Adipocyte (in vitro differentiated cells): ENCODE results near the gene MB21D2.

Experiments
- DNase-seq: peaks from one replicate; pipeline ENCODE4 v3.0.0-alpha.2; 2015; ENCODE audit warnings: low read depth
- H3K27me3 ChIP-seq: replicated peaks from 2 replicates; pipeline ENCODE4 v1.7.0; 2013; ENCODE audit warnings: mild to moderate bottlenecking, low read length, moderate library complexity; ENCODE audit not compliant: control insufficient read depth, insufficient read depth
- H3K36me3 ChIP-seq: 2 replicates; pipeline ENCODE4 v1.7.0; 2013; ENCODE audit warnings: low read length, mild to moderate bottlenecking, moderate library complexity; ENCODE audit not compliant: control insufficient read depth, insufficient read depth, severe bottlenecking
- H3K4me1 ChIP-seq: 2 replicates; pipeline ENCODE4 v1.7.0; 2013; ENCODE audit warnings: mild to moderate bottlenecking, low read length, moderate library complexity; ENCODE audit not compliant: control insufficient read depth, insufficient read depth
- H3K4me3 ChIP-seq: 2 replicates; pipeline ENCODE4 v1.7.0; 2013; ENCODE audit warnings: mild to moderate bottlenecking, low read length, moderate library complexity
- H3K9ac ChIP-seq: 2 replicates; pipeline ENCODE4 v1.7.0; 2013; ENCODE audit warnings: mild to moderate bottlenecking, low read length, moderate library complexity
- H3K9me3 ChIP-seq: 2 replicates; pipeline ENCODE4 v1.7.0; 2013; ENCODE audit warnings: mild to moderate bottlenecking, low read length, moderate library complexity; ENCODE audit not compliant: control insufficient read depth

MB21D2 gene

DNA sequence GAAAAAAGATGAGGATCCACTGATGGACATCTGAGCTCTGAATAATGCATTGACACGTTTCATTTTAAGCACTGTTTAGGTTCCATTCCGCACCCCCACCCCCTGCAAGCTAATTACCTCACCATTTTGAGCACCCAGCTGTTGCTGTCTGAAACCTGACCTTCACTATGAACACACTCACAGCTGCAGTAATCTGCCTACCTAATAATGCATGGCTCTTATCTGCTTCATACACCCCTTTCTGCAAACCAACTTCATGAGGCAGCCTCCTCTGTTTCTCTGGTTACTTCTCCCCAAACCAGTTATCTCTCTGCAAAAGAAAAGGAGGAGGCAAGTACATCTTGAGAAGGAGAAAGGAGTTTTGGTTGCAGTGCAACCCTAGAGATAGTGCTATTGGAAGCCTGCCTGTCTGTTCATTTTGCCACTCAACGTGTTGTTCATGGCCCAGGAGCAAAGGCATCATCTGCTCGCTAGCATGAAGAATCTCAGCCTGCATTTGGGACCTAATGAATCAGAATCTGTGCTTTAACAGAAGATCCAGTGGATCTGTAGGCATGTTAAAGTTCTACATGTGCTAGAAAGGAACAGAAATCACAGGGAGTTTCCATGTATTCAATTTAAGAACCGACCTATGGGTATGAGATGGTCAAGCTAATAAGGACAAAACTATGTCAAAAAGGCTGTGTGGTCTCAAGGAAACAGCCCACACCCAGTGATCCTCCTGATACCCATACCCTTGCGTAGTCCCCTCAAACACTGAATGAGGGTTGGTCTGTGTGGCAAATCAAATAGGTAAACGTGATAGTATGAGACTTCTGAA, 87.2 kb downstream of the MB21D2 start:
- no peaks in the 10 kb centered on the region for H3K27me3 ChIP-seq
- no peaks in the 10 kb centered on the region for H3K9me3 ChIP-seq
- no peak overlapping the region for H3K9ac ChIP-seq
- H3K36me3 ChIP-seq, result no peaks in the 10 kb centered on the region
- DNase-seq, result no peak
- H3K4me3 ChIP-seq, result peak overlapping the region; percentile 11
- peaks cover 47% of the 10 kb centered on the region for H3K4me1 ChIP-seq

DNA sequence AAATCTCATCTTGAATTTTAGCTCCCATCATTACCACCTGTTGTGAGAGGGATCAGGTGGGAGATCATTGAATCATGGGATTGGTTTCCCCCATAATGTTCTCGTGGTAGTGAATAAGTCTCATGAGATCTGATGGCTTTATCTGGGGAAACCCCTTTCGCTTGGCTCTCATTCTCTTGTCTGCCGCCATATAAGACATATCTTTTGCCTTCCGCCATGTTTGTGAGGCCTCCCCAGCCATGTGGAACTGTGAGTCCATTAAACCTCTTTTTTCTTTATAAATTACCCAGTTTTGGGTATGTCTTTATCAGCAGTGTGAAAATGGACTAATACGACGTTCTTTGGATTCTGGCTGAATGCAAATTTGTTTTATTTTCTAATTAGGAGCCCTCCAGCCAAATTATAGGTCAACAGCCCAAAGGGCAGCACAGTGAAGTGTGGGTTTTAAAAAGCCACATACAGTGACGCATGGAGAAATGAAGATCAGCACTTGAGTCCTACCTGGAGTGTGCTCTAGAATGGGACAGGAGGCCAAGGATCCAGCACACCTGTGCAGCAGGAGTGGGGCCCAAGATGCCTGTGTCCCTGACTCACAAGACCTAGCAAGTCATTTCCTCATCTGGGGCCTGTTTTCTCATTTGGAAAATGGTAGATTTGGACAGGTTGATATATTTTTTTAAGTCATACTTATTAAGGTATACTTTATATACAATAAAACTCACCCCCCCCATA, 89.6 kb downstream of the MB21D2 start:
- Histone ChIP-seq H3K9ac (no peak overlapping the region), H3K4me1 (peaks cover 37% of the 10 kb centered on the region), H3K27me3 (no peaks in the 10 kb centered on the region), H3K36me3 (no peaks in the 10 kb centered on the region), H3K9me3 (no peaks in the 10 kb centered on the region), H3K4me3 (no peak overlapping the region)
- no peak for DNase-seq

DNA sequence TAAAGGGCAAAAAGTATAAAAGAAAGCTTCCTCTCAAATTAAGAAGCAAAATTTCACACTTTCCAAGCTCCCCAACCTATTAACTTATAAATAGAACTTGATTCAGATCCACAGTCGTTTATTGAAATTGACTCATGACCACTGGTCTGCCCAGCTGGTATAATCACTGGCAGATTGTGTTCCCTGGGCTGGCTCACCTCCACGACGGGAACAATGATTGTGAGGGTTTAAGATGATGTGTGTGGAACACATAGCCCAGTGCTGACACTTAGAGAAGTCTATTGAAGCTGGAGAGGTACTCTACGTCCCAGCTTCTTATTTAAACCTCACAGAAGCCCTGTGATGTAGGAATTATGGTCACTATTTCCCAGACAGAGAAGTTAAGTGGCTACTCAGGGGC, 90.4 kb downstream of the MB21D2 start:
- Histone ChIP-seq H3K4me3 (no peak overlapping the region), H3K4me1 (peaks cover 30% of the 10 kb centered on the region), H3K27me3 (no peaks in the 10 kb centered on the region), H3K36me3 (no peaks in the 10 kb centered on the region), H3K9ac (no peak overlapping the region), H3K9me3 (no peaks in the 10 kb centered on the region)
- no peak for DNase-seq

DNA sequence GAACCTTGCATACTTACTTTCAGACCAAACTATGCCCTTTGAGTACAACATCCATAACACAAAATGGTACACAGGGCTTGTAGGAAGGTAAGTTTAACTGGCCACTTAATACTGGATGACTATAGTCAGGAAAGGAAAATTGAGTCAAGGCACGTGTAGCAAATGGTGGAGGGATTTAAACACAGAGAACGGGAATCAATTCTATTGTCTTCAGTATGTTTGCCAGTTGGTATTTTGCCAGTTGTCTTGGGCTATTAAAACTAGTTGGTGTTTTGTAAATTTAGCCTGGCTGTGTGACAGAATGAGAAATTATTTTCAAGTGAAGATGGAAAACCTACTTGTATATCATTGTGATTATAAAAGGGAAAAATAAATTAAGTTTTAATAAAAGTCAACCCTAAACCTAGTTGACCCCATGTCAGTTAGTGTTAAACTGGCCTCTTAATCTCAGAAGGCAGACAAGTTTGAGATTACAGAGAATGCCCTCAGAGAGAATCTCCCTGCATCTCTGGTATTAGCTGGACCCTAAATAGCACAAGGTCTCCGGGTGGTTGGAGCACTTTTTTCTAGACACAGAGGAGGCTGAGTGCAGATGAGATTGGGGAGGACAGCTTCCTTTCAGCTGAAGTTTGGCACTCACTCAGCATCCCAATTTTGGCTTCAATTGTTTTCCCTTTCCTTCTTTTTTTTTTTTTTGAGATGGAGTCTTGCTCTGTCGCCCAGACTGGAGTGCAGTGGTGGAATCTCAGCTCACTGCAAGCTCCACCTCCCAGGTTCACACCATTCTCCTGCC, 91.2 kb downstream of the MB21D2 start:
- Histone ChIP-seq H3K9ac (no peak overlapping the region), H3K4me3 (no peak overlapping the region), H3K4me1 (peaks cover 23% of the 10 kb centered on the region), H3K36me3 (no peaks in the 10 kb centered on the region), H3K9me3 (no peaks in the 10 kb centered on the region), H3K27me3 (no peaks in the 10 kb centered on the region)
- no peak for DNase-seq

DNA sequence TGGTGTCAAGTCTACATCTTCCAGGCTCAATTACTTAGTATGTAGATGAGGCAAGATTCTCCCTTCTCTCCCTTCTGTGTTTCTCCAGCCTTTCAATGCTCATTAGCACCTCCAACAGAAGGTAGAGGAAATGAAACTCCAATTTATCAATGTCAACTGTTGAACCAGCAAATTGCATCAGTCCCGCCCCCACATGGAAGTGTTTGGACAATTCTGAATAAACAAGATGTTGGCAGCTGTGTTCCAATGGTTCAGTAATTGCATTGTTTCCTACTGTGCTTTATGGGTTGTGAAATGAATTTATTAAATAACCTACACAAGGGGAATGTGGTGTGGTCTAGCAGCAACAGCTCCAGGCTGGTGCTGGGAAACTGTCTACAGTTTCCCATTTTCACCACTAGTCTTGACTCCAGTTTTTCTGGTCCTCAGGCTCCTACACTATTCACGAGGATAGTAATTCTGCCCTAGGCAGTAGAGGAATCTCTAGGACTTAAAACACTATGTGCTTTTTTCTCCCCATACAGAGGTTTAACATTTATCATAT, 91.9 kb downstream of the MB21D2 start:
- H3K9me3 ChIP-seq, result no peaks in the 10 kb centered on the region
- H3K36me3 ChIP-seq, result no peaks in the 10 kb centered on the region
- no peak overlapping the region for H3K9ac ChIP-seq
- H3K4me1 ChIP-seq, result peaks cover 16% of the 10 kb centered on the region
- no peak overlapping the region for H3K4me3 ChIP-seq
- no peaks in the 10 kb centered on the region for H3K27me3 ChIP-seq
- DNase-seq, result peak; percentile 18

DNA sequence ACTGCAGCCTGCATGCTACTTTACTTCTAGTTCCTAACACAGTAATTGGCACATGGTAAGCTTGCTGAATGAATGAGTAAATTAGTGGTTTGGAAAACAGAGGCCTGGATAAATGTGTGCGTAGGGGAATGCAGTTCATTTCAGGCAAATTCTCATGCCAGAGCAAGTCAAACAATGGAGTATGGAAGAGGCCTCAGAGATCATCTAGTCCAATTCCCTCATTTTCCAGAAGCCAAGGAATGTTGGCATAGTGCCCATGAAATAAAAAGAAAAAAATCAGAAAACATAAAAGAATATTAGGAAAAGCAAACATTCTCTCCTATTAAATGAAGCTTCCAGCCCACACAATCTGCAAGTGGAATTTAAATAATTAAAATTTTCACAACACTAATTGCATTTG, 92.4 kb downstream of the MB21D2 start:
- H3K27me3 ChIP-seq, result no peaks in the 10 kb centered on the region
- no peak overlapping the region for H3K4me3 ChIP-seq
- H3K4me1 ChIP-seq, result peaks cover 14% of the 10 kb centered on the region
- H3K9ac ChIP-seq, result no peak overlapping the region
- no peak for DNase-seq
- no peaks in the 10 kb centered on the region for H3K9me3 ChIP-seq
- no peaks in the 10 kb centered on the region for H3K36me3 ChIP-seq

DNA sequence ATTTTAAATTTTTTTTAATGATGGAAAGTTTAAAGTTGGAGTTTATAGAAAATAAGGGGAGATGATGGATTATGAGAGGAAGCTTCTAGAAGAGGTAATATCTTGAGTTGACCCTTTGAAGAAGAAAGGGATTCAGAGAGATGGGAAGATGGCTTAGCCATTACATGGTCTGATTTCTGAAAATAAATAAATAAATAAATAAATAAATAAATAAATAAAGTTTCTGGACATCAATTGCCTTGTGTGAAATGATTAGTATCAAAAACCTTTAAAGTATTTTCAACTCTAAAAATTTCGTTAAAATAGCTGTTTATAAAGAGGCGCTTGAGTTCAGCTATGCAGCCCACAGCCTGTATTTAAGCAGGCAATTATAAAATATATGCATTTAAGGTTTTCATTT, 93.3 kb downstream of the MB21D2 start:
- no peak overlapping the region for H3K4me3 ChIP-seq
- no peaks in the 10 kb centered on the region for H3K27me3 ChIP-seq
- H3K4me1 ChIP-seq, result peaks cover 18% of the 10 kb centered on the region
- DNase-seq, result no peak
- H3K36me3 ChIP-seq, result no peaks in the 10 kb centered on the region
- H3K9me3 ChIP-seq, result no peaks in the 10 kb centered on the region
- H3K9ac ChIP-seq, result no peak overlapping the region

DNA sequence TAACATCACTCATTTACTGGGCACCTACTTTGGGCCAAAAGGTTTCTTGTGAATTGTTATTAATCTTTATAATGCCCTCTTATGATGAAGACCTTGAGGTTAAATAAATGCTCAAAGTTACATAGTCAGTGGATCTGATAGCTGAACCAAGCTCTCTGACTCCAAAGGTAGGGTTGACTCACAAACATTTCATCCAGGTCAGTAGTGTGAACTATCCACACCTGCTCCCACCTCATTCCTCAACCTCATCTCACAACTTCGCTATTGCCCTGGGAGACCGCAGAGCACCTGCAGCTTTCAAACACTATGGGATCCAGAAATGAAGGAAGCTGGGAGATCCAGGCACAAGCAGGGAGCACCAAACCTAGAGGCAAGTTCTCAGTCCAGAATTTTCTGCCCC, 96.5 kb downstream of the MB21D2 start:
- Histone ChIP-seq H3K27me3 (no peaks in the 10 kb centered on the region), H3K9ac (no peak overlapping the region), H3K4me3 (no peak overlapping the region), H3K4me1 (peaks cover 35% of the 10 kb centered on the region), H3K36me3 (no peaks in the 10 kb centered on the region), H3K9me3 (no peaks in the 10 kb centered on the region)
- DNase-seq, result no peak

DNA sequence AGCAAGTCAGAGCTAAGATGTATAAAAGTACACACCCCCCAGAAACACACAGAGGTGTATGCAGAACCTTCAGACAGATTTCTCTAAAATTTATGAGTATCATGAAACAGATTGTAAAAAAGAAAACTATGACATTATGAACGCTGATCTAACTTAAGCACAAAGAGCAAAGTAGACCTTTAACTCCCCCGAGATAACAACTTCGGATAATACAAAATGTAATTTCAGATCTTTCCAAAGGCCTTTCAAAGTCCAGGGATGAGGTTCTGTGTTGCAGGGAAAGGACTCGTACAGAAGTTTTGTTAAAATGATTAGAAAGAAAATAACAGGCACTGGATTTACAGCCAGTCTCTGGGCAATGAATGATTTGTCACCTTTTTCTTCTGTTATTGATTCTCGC, 97.5 kb downstream of the MB21D2 start:
- Histone ChIP-seq H3K27me3 (no peaks in the 10 kb centered on the region), H3K36me3 (no peaks in the 10 kb centered on the region), H3K9me3 (no peaks in the 10 kb centered on the region), H3K4me3 (no peak overlapping the region), H3K9ac (no peak overlapping the region), H3K4me1 (peaks cover 25% of the 10 kb centered on the region)
- DNase-seq, result no peak

DNA sequence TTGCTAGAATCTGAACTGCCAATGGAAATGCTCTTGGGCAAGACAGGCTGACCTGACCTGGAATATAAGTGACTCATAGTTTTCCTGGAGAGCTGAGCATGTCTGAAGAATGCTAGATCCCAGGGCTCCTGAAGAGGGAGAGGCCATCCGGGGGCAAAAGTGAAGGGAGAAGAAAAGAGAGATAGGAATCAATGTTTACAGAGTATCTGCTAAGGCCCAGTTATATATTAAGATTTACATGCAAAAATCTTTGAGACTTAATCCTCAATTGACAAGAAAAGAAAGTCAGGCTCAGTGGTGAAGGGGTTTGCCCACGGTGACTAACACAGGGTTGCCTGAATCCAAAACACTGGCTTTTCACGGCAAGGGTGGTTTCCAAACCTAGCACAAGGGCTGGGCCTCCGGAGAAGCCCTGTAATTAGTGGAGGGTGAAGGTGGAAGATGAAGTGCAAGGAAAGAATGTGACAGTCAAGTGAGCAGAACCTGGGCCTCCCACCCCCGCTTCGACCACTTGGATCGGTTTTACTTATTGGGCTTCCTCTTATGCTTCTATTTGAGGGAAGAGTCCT, 98.6 kb downstream of the MB21D2 start:
- DNase-seq, result peak; percentile 85
- Histone ChIP-seq H3K36me3 (no peaks in the 10 kb centered on the region), H3K4me1 (peaks cover 22% of the 10 kb centered on the region), H3K9me3 (no peaks in the 10 kb centered on the region), H3K4me3 (peak overlapping the region; percentile 25), H3K27me3 (no peaks in the 10 kb centered on the region), H3K9ac (no peak overlapping the region)

DNA sequence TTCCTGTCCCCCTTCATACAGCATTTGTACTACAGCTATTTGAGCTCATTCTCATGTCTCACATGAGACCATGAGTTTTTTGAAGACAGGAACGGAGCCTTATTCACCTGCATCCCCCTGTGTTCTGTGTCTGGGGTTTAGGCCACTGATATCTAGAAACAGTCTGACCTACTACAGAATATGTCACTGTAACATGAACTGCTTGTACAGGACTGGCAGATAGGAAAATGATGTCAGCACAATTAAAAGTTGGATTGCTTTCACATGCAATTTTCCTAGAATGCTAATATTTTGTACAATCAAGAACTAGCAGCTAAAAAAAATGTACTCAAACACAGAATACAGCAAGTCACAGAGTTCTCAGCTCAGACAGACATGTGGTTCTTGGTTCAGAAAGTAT, 99.5 kb downstream of the MB21D2 start:
- Histone ChIP-seq H3K9me3 (no peaks in the 10 kb centered on the region), H3K27me3 (no peaks in the 10 kb centered on the region), H3K9ac (no peak overlapping the region), H3K4me3 (no peak overlapping the region), H3K4me1 (peaks cover 22% of the 10 kb centered on the region), H3K36me3 (no peaks in the 10 kb centered on the region)
- peak; percentile 26 for DNase-seq
